K562 (cell line): ENCODE results near the gene APC2. TPM values are rescaled to one million over a fixed set of nuclear protein-coding genes. Genes with fewer than 3 reads are reported as not detected.

ENCODE experiments used
- BRF2 ChIP-seq: IDR thresholded peaks from 3 replicates; pipeline ENCODE4 v1.6.1; 2011; ENCODE audit warnings: borderline replicate concordance, mild to moderate bottlenecking; ENCODE audit not compliant: insufficient read length, insufficient read depth
- CCNT2 ChIP-seq: IDR thresholded peaks from 2 replicates; pipeline ENCODE4 v1.6.1; 2011; ENCODE audit warnings: borderline replicate concordance, low read depth, mild to moderate bottlenecking, moderate library complexity, mixed read lengths, low read length; ENCODE audit not compliant: insufficient read length; ENCODE audit errors: extremely low read depth
- CGGBP1 ChIP-seq: fragments of 250-450 bp; sonication (Bioruptor Pico); IDR thresholded peaks from 2 replicates; pipeline ENCODE4 v1.9.0; 2021; ENCODE audit warnings: mild to moderate bottlenecking
- ETV5 ChIP-seq: sonication (generic); formaldehyde crosslinking; IDR thresholded peaks from 2 replicates; pipeline ENCODE4 v1.4.0; 2020; ENCODE audit warnings: low read depth, mild to moderate bottlenecking, missing genetic modification reagents
- FIP1L1 ChIP-seq: fragments of 200-400 bp; formaldehyde crosslinking; IDR thresholded peaks from 2 replicates; pipeline ENCODE4 v1.6.1; 2018; ENCODE audit warnings: mild to moderate bottlenecking, low read depth, low read length; ENCODE audit not compliant: poor library complexity, severe bottlenecking
- FOXA3 ChIP-seq, 2 experiments: fragments of 450-650 bp in 1 of 2; sonication (generic) in 1 of 2; formaldehyde crosslinking; IDR thresholded peaks in 1 of 2; conservative IDR thresholded peaks in 1 of 2; 2 replicates each; pipeline versions ENCODE4 v1.4.0 to v1.8.0; 2020 to 2022; ENCODE audit warnings: mild to moderate bottlenecking in 2 of 2, missing genetic modification reagents in 1 of 2
- FOXP1 ChIP-seq: sonication (generic); formaldehyde crosslinking; IDR thresholded peaks from 2 replicates; pipeline ENCODE4 v1.8.0; 2022; ENCODE audit warnings: mild to moderate bottlenecking, missing genetic modification reagents
- HOMEZ ChIP-seq: fragments of 250-450 bp; sonication (Bioruptor Pico); IDR thresholded peaks from 2 replicates; pipeline ENCODE4 v1.4.0; 2020; ENCODE audit warnings: mild to moderate bottlenecking, moderate library complexity
- MECOM ChIP-seq: fragments of 250-450 bp; sonication (Bioruptor Pico); IDR thresholded peaks from 2 replicates; pipeline ENCODE4 v1.8.0; 2022; ENCODE audit warnings: inconsistent platforms
- MEIS2 ChIP-seq: fragments of 450-650 bp; IDR thresholded peaks from 2 replicates; pipeline ENCODE4 v1.6.1; 2014; ENCODE audit warnings: mild to moderate bottlenecking; ENCODE audit not compliant: partially characterized antibody
- PHB ChIP-seq: fragments of 250-450 bp; sonication (Bioruptor Pico); IDR thresholded peaks from 2 replicates; pipeline ENCODE4 v1.5.0; 2021
- POLR2G ChIP-seq: fragments of 200-400 bp; formaldehyde crosslinking; IDR thresholded peaks from 2 replicates; pipeline ENCODE4 v1.6.1; 2017; ENCODE audit warnings: low read depth, mild to moderate bottlenecking, antibody characterized with exemption, low read length, moderate library complexity
- SMAD3 ChIP-seq: fragments of 450-650 bp; formaldehyde crosslinking; conservative IDR thresholded peaks from 2 replicates; pipeline ENCODE4 v1.4.0; 2020; ENCODE audit warnings: mild to moderate bottlenecking
- SP1 ChIP-seq: sonication (generic); formaldehyde crosslinking; IDR thresholded peaks from 2 replicates; pipeline ENCODE4 v1.8.1; 2022; ENCODE audit warnings: mild to moderate bottlenecking, missing genetic modification reagents
- ZFPM2 ChIP-seq: fragments of 250-450 bp; sonication (Bioruptor Pico); IDR thresholded peaks from 2 replicates; pipeline ENCODE4 v1.5.1; 2022; ENCODE audit warnings: mild to moderate bottlenecking
- ZNF263 ChIP-seq: sonication (generic); formaldehyde crosslinking; IDR thresholded peaks from 2 replicates; pipeline ENCODE4 v1.8.0; 2022; ENCODE audit warnings: mild to moderate bottlenecking, missing genetic modification reagents, borderline replicate concordance
- polyA plus RNA-seq, 8 experiments: library from polyadenylated mRNA; depleted of rRNA in 4 of 8; stranded (reverse) in 5 of 8; unstranded in 3 of 8; fragments of >200 nt; fragmentation: Nextera tagmentation in 2 of 8; fragmentation: Illumina TruSeq in 1 of 8; extraction: Ambion mirVana in 2 of 8; extraction: Trizol in 1 of 8; gene quantifications; 2 replicates each; pipeline versions ENCODE4 v1.2.1 to v1.2.3, GENCODE V29; 2011 to 2014; ENCODE audit warnings: inconsistent platforms in 1 of 8, missing spikeins in 1 of 8
- total RNA-seq, 7 experiments: library from RNA; depleted of rRNA in 6 of 7; stranded (reverse); fragments of >200 nt in 6 of 7; fragmentation: Illumina TruSeq in 2 of 7; extraction: Trizol in 2 of 7; gene quantifications; 2 replicates each; pipeline versions ENCODE4 v1.2.1 to v1.2.3, GENCODE V29; 2011 to 2021; ENCODE audit warnings: low replicate concordance in 1 of 7

Gene APC2
- total and polyA plus RNA-seq, 9 of the 15 experiments (the other 6 are each of a cell fraction or from before 2014, with no cell fraction given) = 0.01 to 0.40 (median 0.05) TPM; not detected in 3

- TF ChIP-seq BRF2 (no peak), CGGBP1 (CRISPR knock-in tag) (no peak), PHB (no peak), FOXP1 (no peak), HOMEZ (CRISPR knock-in tag) (no peak), ETV5 (CRISPR knock-in tag) (no peak), POLR2G (peak; percentile 61), SP1 (CRISPR knock-in tag) (no peak), ZNF263 (no peak), FOXA3 (CRISPR knock-in tag; conservative IDR thresholded peaks at IDR 0.05 in 1 of 2, IDR thresholded peaks at IDR 0.05 in 1 of 2) (no peak), MECOM (CRISPR knock-in tag) (no peak), CCNT2 (peak; percentile 44), MEIS2 (no peak), SMAD3 (no peak), ZFPM2 (CRISPR knock-in tag) (no peak), FIP1L1 (peak; percentile 21)
Observed at GRCh38 chr19:1457031-1457739, 7.3 kb downstream of the APC2 start (continued).
